SU-DHL-6 (cell line): ENCODE measurements around the gene COL18A1.

ENCODE experiments used
- CTCF ChIP-seq: fragments of 200-600 bp; sonication (generic); IDR thresholded peaks from one replicate; pipeline ENCODE4 v1.5.1; 2017; ENCODE audit warnings: antibody characterized with exemption, mild to moderate bottlenecking, low read length, moderate library complexity; ENCODE audit not compliant: insufficient read depth, poor library complexity, severe bottlenecking
- EZH2phosphoT487 ChIP-seq: fragments of 200-600 bp; sonication (generic), shearing (Covaris generic); conservative IDR thresholded peaks from 2 replicates; pipeline ENCODE4 v1.6.1; 2018; ENCODE audit warnings: mild to moderate bottlenecking, antibody characterized with exemption, low read length, moderate library complexity, mixed read lengths

- TF ChIP-seq CTCF (no peak), EZH2phosphoT487 (no peak)
Observed at GRCh38 chr21:45424854-45425795, 20.2 kb downstream of the COL18A1 start.
